ENCODE measurements around the gene NIT2.
"Not testable (repeated sequence)": the region's sequence is repeated elsewhere in the genome, so short reads cannot be mapped to it uniquely, and the experiment has no call there.

Gene NIT2, protein sequence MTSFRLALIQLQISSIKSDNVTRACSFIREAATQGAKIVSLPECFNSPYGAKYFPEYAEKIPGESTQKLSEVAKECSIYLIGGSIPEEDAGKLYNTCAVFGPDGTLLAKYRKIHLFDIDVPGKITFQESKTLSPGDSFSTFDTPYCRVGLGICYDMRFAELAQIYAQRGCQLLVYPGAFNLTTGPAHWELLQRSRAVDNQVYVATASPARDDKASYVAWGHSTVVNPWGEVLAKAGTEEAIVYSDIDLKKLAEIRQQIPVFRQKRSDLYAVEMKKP

DNA sequence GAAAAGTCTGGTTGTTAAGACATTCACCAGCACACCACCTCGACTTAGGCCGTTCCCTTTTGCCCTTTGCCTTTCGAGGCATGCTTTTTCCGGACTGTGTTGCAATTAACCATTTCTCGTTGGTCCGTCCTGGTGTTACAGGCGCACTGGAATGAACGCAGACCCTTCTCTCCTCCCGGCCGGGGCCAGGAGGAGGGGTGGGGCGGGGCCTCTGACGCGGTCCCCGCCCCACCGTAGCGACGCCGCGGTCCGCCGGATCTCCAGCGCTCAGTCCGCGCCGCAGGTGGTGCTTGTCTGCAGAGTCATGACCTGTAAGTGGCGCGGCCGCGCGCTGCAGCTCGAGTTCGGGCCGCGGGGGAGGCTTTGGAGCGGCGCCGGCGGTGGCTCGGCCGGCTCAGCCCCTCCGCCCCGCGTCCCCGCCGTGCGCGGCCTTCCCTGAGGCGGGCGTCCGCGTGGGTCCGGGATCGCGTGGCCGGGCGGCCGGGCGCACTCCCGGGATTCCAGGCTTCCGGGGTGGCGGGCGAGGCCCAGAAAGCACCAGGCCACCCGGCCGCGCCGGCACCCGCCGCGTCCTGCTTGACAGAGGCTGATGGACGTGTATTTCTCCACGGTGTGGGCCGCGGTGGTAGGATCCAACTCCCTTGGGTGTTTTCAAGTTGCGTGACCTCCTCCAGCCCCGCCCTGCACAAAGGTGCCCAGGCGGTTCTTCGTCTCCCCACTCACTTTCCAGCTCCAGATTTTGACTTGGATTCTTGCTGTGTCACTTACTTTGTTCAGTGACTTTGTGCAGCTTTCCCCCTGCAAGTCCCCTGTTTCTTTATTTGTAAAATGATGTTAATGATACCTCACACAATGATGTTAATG is at the start of gene NIT2:
Gene NIT2 (plus strand): TSS at position 270 of the 864 bp plus-strand sequence. CDS start 35 bp downstream, at position 305.
- peak; percentile 89 for DNase-seq (ENCODE audit: low spot score)

GRCh38 chr3:100288288-100288894 is 46.2 kb upstream of the NIT2 start:
- DNase-seq (ENCODE audit: low spot score) = no peak

- DNase-seq (ENCODE audit: low spot score) = peak; percentile 15
These were observed 45.2 kb upstream of the NIT2 start for GRCh38 chr3:100289339-100289738.

DNA sequence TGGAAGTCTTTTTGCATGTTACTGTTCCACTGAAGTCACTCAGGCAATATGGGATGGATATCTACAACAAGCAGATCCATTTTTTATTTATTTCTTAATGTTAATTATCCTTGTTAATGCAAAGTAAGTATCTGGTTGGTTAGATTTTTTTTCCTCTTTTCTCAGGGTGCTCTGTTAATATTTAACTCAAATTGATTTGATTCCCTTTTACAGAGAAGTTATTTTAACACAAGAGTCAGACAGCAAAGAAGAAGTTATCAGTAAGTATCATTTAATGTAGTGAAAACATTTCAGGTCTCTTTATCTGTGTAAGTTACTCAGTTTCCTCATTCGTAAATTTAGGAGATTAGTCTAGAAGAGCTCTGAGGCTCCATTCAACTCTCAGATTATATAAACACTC is 39.5 kb upstream of the NIT2 start:
- DNase-seq (ENCODE audit: low spot score) = no peak

- no peak for DNase-seq (ENCODE audit: low spot score)
These were observed 36.8 kb upstream of the NIT2 start for GRCh38 chr3:100297784-100298183.

DNA sequence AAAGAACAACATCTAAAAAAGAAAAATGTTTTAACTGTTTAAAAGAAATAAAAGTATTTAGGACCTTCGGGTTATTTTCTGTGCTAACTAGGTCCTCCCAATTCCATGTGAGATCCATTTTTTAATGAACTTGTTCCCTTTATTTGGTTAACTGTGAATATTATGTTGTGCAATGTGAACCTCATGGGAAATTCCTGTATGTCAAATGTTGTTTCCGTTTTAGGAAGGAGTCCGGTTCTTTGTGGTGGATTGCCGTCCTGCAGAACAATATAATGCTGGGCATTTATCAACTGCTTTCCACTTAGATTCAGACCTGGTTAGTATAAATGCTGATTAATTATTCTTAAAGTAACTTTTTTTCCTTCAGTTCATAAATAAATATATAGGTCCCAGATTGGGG is 35.5 kb upstream of the NIT2 start:
- DNase-seq (ENCODE audit: low spot score) = no peak

DNA sequence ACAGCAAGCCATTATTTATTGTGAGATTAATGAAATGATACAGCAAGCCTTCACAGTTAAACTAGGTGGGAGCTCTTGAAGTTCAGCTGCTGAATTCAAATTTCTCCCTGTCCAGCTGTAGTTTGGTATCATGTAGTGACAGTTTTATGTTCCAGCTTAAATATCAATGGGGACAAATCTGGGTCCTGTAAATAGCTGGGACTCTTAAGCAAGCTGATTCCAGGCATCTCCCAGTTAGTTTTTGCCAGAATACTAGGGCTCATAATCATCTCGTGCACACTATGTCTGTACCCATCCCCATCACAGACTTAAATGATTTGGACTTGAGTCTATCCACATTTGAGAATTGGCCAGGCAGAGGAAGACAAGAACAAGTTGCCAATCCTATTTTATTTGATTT is 27.9 kb upstream of the NIT2 start:
- no peak for DNase-seq (ENCODE audit: low spot score)

DNA sequence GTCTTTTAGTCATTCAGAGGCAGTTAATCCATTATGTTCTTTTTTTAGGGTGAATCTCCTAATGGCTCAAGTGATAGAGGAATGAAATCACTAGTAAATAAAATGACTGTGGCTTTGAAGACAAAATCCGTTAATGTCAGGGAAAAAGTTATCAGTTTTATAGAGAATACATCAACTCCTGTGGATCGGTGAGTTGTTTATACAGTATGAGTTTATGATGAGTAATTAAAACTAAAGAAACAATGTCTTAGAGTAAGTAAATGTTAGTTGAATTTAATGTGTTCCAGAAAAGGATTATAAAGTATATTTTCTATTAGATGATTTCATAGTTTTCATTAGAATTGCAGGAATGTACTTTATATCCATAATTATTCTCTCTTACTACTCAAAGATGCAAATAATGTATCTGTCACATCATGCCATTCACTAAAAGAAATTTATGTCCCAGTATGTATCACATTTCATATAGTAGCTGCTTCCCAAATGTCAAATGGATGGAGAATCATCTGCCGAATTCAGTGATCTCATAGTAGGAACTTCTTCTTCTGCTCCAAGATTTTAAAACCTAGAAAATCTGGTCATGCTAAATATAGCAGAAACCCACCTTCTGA is 24.1 kb upstream of the NIT2 start:
- DNase-seq (ENCODE audit: low spot score) = no peak

DNA sequence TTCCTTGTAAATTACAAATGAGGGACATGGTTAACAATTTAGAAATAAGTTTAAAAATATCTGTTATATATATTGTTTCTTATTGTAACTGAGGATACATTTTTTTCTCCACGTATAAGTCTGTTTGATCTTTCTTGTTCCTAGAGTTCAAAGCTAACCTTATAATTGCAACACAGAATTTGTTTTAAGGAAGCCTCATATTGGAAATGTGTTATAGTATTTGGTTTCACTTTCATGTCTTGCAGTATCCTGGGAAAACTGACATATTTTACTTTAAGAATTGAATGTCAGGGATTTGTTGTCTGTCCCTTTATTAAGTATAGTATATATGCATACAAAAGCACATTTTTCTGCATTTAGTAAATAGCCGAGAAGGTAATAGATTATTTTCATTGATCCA is 23.5 kb upstream of the NIT2 start:
- DNase-seq (ENCODE audit: low spot score) = no peak

- peak; percentile 74 for DNase-seq (ENCODE audit: low spot score)
These were observed 17.9 kb upstream of the NIT2 start for GRCh38 chr3:100316641-100317069.

- DNase-seq (ENCODE audit: low spot score) = no peak
These were observed 16.6 kb upstream of the NIT2 start for GRCh38 chr3:100317912-100318311.

DNA sequence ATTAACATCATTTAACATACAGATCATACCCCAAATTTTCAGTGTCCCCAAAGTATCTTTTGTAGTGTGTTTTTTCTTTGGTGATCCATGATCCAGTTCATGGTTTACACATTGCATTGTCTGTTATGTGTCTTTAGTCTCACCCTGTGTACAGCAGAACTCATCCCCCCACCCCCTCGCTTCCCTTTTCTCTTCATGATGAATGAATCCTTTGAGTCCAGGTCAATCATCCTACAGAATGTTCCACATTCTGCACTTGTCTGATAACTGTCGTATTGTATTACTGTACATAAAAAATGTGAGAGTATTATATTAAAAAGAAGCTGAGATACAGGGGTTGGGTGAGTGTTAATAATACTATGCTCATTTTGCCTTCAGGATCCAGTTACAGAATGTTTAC is 14.6 kb upstream of the NIT2 start:
- no peak for DNase-seq (ENCODE audit: low spot score)

DNA sequence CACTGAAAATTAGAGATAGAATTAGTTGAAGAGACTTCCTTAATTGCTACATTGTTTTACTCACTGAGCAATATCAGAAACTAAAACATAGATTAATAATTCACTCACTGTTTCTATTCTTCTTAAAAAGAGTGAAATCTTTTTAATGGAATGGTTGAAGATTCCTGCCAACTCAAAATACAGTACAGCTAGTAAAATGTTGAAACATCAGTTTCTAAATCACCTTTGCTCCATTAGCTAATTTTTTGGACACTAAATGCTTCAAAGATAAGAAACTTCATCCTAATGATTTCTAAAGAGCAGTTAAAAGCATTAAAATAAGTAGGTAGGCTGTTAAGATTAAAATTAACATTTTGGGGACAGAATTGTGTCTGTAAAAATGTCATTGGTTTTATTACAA is 10.5 kb upstream of the NIT2 start:
- DNase-seq (ENCODE audit: low spot score) = no peak

DNA sequence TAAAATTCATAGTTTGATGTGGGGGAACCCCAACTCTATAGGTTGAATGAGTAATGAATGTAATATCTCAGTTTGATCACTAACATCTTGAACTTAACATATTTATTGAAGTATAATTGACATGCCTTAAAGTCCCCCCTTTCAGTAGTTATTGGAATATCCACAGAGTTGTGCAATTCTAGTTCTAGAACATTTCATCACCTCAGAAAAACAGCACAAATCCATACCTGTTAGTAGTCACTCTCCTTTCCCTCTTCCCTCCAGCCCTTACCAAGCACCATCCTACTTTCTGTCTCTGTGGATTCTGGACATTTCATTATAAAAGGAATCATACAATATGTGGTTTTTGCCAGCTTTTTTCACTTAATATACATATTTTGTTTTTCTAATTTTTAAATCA is 8.7 kb upstream of the NIT2 start:
- no peak for DNase-seq (ENCODE audit: low spot score)

GRCh38 chr3:100327377-100327776 is 7.2 kb upstream of the NIT2 start:
- DNase-seq (ENCODE audit: low spot score) = not testable (repeated sequence)

DNA sequence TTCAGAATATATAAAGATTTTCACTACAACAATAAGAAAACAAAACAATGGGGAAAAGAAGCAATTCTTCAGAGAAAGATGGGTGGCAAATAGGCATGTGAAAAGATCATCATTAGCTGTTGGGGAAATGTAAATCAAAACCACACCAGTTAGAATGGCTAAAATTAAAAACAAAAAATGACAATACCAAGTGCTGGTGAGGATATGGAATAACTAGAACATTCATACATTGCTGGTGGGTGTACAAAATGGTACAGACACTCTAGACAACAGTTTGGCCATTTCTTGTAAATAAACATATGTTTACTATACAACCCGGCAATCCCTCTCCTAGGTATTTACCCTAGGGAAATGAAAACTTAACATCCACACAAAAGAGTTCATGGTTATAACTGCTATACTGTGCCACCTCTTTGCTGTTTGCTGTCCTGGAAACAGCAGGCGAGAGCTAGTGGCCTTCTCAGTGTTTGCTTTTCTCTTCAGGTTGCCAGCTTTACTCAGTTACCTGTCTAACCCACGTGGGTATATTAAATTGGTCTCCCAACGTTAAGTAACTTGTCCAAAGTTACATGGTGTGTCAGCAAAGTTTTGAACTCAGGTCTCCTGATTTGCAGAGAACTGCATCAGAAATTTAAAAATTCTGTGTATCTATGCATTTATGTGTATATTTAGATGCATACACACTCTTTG is 4.6 kb upstream of the NIT2 start:
- no peak for DNase-seq (ENCODE audit: low spot score)

DNA sequence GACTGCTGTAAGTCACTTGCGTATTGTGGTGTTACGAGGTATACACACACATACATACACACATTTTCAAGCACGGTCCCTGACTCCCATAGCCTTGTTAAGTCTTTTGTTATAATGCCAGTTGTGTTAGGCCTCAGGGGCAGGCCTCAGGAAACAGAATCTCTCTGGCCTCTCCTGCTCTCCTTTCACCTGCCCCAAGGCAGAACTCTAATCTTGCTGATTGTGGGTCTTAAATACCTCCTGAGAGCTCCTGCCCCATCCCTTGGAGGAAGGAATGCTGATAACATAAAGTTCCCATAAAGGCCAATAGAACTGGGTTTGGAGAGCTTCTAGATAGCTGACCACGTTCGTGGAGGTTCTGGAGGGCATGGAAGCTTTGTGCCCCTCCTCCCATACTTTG is 3.9 kb upstream of the NIT2 start:
- DNase-seq (ENCODE audit: low spot score) = no peak

GRCh38 chr3:100331660-100332059 is 2.9 kb upstream of the NIT2 start:
- DNase-seq (ENCODE audit: low spot score) = no peak

- no peak for DNase-seq (ENCODE audit: low spot score)
These were observed 1.5 kb upstream of the NIT2 start for GRCh38 chr3:100333051-100333450.

- no peak for DNase-seq (ENCODE audit: low spot score)
These were observed 528 bp upstream of the NIT2 start for GRCh38 chr3:100333970-100334487.

DNA sequence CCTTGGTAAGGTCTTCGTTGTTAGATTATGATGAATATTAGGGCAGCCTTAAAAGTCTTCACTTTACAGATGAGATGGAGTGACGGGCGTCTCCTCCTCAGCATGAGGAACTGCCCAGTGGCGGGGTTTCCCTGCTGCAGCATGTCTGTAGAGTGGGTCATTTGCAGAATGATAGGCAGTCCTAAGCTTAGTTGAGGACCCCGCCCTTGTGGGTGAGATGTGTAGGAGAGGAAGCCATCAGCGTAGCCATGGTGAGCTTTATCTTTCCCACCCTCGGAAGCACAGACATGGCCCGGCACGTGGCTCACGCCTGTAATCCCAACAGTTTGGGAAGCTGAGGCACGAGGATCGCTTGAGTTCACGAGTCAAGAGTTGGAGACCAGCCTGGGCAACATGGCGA is 877 bp downstream of the NIT2 start:
- peak; percentile 61 for DNase-seq (ENCODE audit: low spot score)

DNA sequence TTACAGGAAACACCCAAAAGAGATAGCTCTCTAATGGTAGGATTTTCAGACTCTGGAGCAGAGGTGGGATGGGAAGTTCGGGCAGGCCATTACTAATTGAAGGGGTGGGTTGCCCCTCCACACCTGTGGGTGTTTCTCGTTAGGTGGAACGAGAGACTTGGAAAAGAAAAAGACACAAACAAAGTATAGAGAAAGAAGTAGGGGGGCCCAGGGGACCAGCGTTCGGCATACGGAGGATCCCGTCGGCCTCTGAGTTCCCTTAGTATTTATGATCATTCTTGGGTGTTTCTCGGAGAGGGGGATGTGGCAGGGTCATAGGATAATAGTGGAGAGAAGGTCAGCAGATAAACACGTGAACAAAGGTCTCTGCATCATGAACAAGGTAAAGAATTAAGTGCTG is 1.7 kb downstream of the NIT2 start:
- DNase-seq (ENCODE audit: low spot score) = not testable (repeated sequence)
